ENCODE measurements around the gene PER2. TPM values are rescaled to one million over a fixed set of nuclear protein-coding genes. Genes with fewer than 3 reads are reported as not detected.

Gene PER2
- total and polyA plus RNA-seq, 2 donors from 2014 or later: 1.8 to 28.4 TPM

GRCh38 chr2:238254095-238254723, 34.2 kb downstream of the PER2 start:
- peaks cover 2 to 70% (median 36%) of the 10 kb centered on the region in 3 donors for H3K36me3 ChIP-seq (ENCODE audit: control insufficient read depth in 2 of 3, insufficient read depth in 3 of 3, low read length in 3 of 3)
- H3K9me3 ChIP-seq (ENCODE audit: control insufficient read depth in 2 of 3, insufficient read depth in 1 of 3, low read length in 3 of 3): no peaks in the 10 kb centered on the region
- FAIRE-seq (no peak), DNase-seq (peak in 1 of 5 donors; percentile 35)
- intact Hi-C loops (cut with DNase I): no loop called here
- peaks cover 0 to 6% (median 4%) of the 10 kb centered on the region in 3 donors for H3K4me1 ChIP-seq (ENCODE audit: control insufficient read depth in 2 of 3, insufficient read depth in 2 of 3, low read depth in 1 of 3, low read length in 3 of 3)
- H3K27me3 ChIP-seq (ENCODE audit: control insufficient read depth, insufficient read depth, low read length): no peaks in the 10 kb centered on the region
- H3K4me3 ChIP-seq (ENCODE audit: low read length in 3 of 3): no peak overlapping the region
- no peak overlapping the region for H3K27ac ChIP-seq (ENCODE audit: low read depth in 2 of 2, low read length in 2 of 2)
- no peak overlapping the region for H3K9ac ChIP-seq (ENCODE audit: low read length in 3 of 3)
- TF ChIP-seq, protein P1, sequence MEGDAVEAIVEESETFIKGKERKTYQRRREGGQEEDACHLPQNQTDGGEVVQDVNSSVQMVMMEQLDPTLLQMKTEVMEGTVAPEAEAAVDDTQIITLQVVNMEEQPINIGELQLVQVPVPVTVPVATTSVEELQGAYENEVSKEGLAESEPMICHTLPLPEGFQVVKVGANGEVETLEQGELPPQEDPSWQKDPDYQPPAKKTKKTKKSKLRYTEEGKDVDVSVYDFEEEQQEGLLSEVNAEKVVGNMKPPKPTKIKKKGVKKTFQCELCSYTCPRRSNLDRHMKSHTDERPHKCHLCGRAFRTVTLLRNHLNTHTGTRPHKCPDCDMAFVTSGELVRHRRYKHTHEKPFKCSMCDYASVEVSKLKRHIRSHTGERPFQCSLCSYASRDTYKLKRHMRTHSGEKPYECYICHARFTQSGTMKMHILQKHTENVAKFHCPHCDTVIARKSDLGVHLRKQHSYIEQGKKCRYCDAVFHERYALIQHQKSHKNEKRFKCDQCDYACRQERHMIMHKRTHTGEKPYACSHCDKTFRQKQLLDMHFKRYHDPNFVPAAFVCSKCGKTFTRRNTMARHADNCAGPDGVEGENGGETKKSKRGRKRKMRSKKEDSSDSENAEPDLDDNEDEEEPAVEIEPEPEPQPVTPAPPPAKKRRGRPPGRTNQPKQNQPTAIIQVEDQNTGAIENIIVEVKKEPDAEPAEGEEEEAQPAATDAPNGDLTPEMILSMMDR (IDR thresholded peaks at IDR 0.05; ENCODE audit: borderline replicate concordance, extremely low read depth, insufficient read depth): no peak

DNA sequence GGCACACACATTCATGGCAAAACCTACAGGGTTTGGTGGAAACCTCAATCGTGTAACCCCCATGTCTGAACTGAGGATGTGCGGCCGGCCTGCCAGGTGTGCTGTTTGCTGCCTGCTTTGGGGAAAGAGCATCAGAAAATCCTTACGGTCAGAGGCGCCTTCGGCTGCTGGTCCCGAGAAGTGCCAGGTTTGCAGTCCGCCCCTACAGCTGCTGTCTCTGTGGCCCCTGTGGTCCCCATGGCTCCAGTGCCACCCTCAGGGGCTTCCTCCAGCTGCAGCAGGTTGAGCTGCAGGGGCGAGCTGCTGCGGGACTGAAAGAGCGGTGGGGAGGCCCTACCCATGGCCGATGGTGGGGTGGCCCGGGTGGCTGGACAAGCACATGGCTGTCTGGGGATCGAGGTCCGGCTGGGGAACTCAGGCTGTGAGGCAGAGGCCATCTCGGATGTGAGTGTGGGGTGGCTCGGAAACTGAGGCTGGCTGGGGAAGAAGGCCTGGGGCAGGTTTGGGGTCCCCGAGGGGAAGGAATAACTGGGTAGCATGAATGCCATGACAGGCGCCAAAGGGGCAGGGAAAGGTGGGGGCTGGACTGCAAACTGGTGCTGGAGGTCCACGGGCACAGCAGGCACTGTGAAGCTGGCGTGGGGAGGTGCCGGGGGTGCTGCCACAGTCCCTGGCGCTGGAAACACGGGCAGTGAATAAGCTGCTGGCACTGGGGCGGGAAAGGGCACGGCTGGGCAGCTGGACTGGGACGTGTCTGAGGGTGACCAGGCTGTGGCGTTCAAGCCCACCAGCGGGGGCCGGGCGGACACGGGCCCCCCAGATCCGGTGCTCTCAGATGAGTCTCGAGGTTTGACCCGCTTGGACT, 35.4 kb downstream of the PER2 start:
- H3K9me3 ChIP-seq (ENCODE audit: control insufficient read depth in 2 of 3, insufficient read depth in 1 of 3, low read length in 3 of 3): no peaks in the 10 kb centered on the region
- H3K27ac ChIP-seq (ENCODE audit: low read depth in 2 of 2, low read length in 2 of 2): no peak overlapping the region
- FAIRE-seq: no peak
- peaks cover 2 to 58% (median 36%) of the 10 kb centered on the region in 3 donors for H3K36me3 ChIP-seq (ENCODE audit: control insufficient read depth in 2 of 3, insufficient read depth in 3 of 3, low read length in 3 of 3)
- no peaks in the 10 kb centered on the region for H3K27me3 ChIP-seq (ENCODE audit: control insufficient read depth, insufficient read depth, low read length)
- peaks cover 0 to 6% (median 4%) of the 10 kb centered on the region in 3 donors for H3K4me1 ChIP-seq (ENCODE audit: control insufficient read depth in 2 of 3, insufficient read depth in 2 of 3, low read depth in 1 of 3, low read length in 3 of 3)
- TF ChIP-seq, protein P1 (IDR thresholded peaks at IDR 0.05; ENCODE audit: borderline replicate concordance, extremely low read depth, insufficient read depth): no peak
- H3K4me3 ChIP-seq (ENCODE audit: low read length in 3 of 3): no peak overlapping the region
- DNase-seq: peak in 2 of 5 donors; percentile 41 to 73
- H3K9ac ChIP-seq (ENCODE audit: low read length in 3 of 3): no peak overlapping the region
- intact Hi-C loops (cut with DNase I): no loop called here

GRCh38 chr2:238251986-238252385, 36.4 kb downstream of the PER2 start:
- no peak overlapping the region for H3K27ac ChIP-seq (ENCODE audit: low read depth in 2 of 2, low read length in 2 of 2)
- no peak overlapping the region for H3K9ac ChIP-seq (ENCODE audit: low read length in 3 of 3)
- H3K27me3 ChIP-seq (ENCODE audit: control insufficient read depth, insufficient read depth, low read length): no peaks in the 10 kb centered on the region
- H3K9me3 ChIP-seq (ENCODE audit: control insufficient read depth in 2 of 3, insufficient read depth in 1 of 3, low read length in 3 of 3): no peaks in the 10 kb centered on the region
- no peak for FAIRE-seq
- H3K4me1 ChIP-seq (ENCODE audit: control insufficient read depth in 2 of 3, insufficient read depth in 2 of 3, low read depth in 1 of 3, low read length in 3 of 3): peaks cover 0 to 5% (median 3%) of the 10 kb centered on the region in 3 donors
- TF ChIP-seq, protein P1 (IDR thresholded peaks at IDR 0.05; ENCODE audit: borderline replicate concordance, extremely low read depth, insufficient read depth): no peak
- DNase-seq: peak in 2 of 5 donors; percentile 39 to 68
- intact Hi-C loops (cut with DNase I): no loop called here
- peaks cover 2 to 54% (median 37%) of the 10 kb centered on the region in 3 donors for H3K36me3 ChIP-seq (ENCODE audit: control insufficient read depth in 2 of 3, insufficient read depth in 3 of 3, low read length in 3 of 3)
- H3K4me3 ChIP-seq (ENCODE audit: low read length in 3 of 3): no peak overlapping the region
